HG02610 (cell line): ENCODE results near the gene GRM8.
"Not testable (repeated sequence)": the region's sequence is repeated elsewhere in the genome, so short reads cannot be mapped to it uniquely, and the experiment has no call there.

Experiments used
- ATAC-seq: cut with Tn5 transposase; IDR thresholded peaks from one replicate; pipeline ENCODE4 v1.9.1; 2021; ENCODE audit warnings: mild to moderate bottlenecking, moderate library complexity; ENCODE audit not compliant: unreplicated experiment

GRM8 gene

DNA sequence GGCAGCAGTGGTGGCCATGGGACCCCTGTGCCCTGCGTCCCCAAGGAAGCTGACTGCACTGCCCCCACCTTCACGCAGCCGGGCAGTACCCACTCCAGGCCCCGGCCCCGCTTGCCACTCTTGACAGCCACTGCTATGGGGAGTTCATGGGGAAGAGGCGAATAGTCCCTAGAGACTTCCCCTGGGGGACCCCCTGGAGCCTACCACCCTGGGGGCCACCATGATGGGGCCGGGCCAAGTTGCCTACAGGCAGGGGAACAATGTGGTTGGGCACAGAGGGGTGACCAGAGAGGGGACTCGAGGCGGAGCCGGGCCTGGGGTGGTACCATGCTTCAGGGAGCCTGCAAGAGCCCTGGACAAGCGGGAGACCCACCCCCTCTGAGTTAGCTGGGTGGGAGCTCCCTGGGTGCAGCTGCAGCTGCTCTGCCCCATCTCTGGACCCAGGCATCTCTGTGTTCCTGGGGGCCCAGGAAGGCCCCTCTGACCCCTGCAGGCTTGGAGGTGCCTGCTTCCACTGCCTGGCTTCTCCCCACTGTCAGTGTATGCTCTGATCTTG, 567.6 kb downstream of the GRM8 start:
- no peak for ATAC-seq

DNA sequence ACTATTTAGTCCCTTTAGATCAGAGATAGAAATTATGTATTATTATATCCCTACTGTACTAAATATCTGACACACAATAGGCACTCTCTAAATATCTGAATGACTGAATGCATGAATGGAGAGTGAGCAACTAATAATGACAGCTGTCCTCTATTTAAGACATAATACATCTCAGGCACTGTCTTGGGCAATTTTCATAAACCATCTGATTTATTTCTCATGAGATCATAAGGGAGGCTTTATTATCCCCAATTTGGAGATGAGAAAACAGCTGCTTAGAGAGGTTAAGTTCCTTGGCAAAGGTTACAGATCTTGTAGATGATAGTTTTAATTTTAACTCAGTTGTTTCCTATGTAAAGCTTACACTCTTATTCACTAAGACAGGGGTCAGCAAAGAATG, 570.6 kb downstream of the GRM8 start:
- no peak for ATAC-seq

DNA sequence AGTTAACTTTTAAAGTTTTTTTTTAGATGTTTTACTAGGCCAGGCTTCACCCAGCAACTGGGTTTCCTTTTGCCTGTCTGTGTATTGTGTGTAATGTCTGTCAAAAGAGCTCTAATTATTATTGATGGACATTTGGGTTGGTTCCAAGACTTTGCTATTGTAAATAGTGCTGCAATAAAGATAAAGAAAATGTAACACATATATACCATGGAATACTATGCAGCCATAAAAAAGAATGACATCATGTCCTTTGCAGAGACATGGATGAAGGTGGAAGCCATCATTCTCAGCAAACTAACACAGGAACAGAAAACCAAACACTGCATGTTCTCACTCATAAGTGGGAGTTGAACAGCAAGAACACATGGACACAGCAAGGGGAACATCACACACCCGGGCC, 584.0 kb downstream of the GRM8 start:
- not testable (repeated sequence) for ATAC-seq

DNA sequence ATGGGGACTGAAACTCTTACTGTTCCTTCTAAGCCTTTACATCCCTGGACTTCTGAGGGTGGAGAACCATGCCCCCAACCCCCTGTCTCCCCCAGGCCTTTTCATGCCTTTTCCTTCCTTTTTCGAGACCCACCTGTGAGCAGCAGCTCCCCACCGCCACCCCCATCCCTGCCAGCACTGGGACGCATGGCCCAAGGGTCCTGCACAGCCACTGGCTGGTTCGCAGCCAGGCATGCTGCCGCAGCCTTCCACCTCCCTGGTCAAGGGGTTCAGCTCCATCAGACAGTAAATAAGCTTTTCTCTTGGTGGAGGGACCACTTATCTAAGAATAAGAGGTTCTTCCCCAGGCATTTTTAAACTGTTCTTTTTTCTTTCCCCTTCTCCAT, 584.4 kb downstream of the GRM8 start:
- ATAC-seq = no peak

DNA sequence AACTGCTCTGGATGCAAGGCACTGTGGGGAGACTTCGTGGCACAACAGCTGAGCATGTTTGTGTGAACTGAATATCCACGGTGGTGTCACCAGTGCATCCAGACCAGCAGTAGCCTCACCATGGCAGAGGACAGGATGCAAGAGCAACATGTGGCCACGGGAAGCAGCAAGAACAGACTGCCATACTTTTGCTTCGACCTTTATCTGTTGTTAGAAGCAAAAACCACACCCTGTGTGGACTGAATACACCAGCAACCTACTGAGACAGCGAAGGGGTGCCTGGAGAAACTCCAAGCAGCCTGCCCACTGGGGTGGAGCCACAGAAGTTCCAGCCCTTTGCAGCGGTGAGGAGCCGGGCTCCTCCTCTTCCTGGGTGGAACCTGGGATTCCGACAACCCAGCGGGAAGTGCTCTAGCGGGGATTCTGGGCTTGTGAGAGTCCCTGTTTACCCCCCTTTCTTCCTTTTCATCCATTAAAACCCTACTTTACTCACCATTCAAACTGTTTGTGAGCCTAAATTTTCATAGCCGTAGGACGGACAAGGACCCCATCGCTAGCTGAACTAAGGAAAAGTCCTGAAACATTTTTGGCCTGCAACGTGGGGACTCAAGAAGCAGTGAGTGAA, 584.9 kb downstream of the GRM8 start:
- no peak for ATAC-seq

DNA sequence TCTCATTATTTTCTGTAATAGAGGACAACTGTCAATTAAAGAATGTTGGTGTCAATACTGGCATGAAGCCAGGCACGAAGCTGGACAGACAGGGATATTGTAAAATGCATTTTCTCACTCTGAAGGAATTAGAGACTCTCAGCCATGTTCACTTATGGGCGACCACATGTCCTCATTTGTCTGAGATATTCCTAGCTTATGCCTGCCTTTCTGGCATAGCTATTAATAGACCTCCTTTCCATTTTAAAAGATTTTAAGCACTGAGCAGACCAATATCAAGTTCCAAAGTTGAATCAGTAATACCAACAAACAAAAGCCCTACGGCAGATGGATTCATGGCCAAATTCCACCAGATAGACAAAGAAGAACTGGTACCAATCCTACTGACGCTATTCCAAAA, 589.9 kb downstream of the GRM8 start:
- ATAC-seq = no peak

DNA sequence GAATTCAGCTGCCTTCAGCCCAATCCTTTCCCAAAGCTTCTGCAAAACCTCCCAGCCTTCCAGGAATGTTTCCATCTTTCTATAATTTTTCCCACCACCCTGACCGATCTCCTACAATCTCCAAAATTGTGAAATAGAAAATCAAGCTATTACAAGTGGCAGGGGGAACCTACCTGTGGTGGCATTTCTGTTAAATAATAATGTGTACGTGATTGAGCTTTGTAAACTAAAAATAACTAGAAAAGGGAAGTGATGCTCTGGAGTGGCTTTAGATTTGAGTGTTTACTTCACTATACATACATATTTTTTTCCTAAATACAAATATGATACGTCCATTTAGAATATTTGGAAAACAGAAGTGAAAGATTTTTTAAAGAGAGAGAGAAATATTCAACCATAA, 593.6 kb downstream of the GRM8 start:
- peak; percentile 92 for ATAC-seq

DNA sequence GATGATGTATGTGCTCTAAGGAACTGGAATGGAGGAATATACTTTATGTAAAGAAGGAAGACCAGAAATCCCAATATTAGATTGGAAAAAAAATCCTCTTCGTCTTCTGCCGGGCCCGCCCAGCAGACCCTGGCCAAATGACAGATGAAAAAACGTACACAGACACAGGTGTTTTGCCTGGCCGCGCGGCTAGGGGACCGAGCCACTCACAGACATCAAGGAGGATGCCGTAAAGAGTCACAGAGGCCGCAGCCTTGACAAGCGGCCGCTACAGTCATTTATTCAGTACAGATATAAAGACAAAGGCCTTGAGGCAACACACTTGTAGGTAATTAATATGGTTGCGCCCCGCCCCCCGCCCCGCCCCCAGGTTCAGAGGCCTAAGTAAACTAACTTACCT, 594.1 kb downstream of the GRM8 start:
- no peak for ATAC-seq

DNA sequence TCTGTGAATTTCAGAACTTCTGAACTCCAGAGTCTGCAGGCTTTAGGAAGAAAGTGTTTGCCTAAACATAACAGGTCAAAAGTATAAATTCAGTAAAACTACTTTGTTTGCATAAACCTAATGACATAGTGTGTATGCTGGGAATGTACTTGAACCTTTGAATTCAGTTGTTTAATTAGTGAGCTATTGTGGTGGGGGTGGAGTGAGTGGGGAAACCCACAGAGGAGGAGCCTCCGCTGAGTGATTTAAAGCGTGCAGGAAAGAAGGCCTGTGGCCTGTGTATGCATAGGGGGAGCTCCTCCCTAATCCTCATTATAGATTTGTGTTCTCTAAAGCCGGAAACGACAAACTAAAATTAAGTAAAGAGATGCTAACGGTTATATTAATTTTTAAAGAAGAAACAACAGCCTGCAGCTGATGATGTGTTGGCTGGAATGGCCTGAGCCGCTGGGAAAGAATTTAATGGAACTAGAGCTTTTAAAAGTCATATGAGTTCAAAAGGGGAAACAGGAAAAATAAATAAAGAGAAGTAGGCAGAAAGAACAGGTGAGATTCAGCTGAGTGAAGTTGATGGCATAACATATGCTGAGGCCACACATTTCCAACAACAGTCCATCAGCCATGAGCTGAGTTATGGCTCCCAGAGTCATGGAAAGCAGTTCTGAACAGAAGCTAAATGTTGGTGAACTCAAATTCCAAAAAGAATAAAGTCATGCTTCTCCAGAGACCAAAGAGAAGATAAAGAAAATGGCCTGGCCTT, 595.0 kb downstream of the GRM8 start:
- ATAC-seq = peak; percentile 73

DNA sequence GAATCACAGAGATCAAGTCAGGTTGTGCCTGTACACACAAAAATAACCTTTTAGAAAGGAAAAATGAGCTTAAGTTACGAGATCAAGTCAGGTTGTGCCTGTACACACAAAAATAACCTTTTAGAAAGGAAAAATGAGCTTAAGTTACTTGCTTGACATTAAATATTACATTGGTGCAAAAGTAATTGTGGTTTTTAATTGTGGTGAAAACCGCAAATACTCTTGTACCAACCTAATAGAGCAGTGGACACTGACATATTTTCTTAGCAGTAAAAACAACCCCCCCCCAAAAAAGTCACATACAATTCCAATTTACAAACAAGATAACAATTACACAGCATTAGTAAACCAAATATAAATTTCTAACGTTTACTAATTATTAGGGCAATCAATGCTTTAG, 595.6 kb downstream of the GRM8 start:
- ATAC-seq = no peak

DNA sequence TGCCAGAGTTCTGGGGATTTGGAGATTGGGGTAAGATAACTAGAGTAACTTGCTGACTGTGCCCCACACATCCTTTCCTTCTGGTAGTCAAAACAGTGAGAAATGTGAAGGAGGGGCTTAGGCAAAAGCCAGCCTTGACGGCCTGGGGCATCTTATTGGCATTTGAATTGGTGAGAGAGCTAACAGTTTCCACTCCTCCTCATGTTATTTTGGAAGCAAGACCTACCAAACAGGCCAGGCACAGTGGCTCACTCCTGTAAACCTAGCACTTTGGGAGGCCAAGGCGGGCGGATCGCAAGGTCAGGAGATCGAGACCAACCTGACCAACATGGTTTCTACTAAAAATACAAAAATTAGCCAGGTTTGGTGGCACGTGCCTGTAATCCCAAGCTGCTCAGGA, 596.6 kb downstream of the GRM8 start:
- ATAC-seq = no peak

DNA sequence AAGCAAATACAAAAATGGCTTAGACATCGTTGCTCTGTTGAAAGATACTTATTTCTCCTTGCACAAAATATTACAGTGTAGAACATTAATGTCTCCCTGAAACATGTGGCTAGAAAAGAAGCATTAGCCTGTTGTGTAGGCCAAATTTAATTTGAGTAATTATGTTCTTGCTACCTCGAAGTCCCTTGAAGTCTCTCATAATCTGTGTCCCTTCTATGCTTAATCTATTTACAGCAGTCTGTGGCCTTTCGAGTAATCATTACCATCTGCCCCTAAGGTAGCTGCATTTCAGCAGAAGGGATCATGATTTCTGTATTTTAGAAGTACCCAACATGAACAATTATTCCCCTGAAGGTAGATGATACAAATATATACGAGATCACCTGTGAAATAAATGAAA, 615.2 kb downstream of the GRM8 start:
- ATAC-seq = no peak

DNA sequence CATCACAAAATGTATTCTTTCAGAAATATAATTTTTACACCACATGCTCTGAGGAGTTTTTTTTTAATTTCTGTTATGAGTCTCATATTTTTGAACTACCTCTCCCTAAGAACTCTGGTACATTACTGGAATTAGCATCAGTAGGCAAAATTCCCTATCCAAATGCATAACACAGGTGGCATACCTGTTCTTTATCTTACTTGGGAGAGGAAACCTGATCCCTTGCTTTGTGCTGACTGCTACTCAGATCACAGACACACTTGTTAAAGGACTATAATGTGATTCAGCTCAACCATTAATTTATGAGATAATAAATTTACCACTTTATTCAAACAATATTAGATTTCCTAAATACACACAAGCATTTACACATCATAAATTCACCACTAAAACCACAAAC, 617.2 kb downstream of the GRM8 start:
- no peak for ATAC-seq

DNA sequence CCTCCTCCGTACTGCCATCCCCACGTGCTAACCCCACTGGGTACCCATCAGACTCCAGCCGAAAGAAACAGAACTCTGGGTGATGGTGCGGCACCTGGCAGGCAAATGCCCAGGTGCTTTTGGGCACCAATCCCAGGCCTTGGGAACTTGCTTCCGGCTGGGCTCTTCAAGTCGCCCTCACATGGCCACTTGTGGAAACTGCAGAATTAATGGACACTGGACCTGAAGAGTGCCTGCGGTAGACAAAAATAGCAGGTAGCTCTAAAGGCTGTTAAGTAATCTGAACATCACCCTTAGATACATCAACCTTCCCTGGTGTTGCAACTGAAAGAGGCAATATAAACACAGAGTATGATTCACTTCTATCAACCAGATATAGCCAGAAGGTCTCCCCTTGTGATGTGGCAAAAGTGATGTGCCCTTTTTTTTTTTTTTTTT, 644.4 kb downstream of the GRM8 start:
- ATAC-seq = no peak

DNA sequence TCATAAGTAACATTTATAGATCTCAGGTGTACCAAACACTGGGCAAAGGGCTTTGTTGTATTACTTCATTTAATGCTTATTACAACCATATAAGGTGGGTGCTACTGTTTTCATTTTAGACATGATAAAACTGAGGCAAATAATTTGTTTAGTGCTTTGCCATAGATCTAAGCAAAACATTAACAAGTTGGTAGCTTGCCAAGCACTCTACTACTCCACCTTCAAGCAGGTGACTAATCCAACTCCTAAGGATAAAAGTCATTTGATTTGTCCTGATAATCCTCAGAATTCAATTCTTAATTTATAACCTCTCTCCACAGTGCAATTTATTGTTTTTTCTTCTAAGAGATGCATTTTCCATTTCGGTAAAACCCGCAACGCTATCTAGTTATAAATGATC, 646.4 kb downstream of the GRM8 start:
- no peak for ATAC-seq

DNA sequence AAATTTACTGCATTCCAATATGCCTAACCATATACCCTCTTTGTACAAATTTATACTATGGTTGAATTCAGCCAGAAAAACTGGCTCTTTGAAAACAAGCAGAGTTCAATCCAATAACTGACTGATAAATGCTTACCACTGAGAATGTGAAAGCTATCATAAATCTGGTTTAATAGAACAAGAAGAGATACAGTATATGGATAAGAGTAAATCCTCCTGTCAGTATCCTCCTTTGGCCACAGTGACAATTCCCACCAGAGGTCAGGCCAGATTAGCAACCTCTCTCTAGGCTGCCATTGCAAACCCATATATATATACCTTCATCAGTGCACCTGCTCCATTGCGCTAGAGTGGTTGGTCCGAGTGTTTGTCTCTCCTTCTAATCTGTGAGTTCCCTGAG, 647.2 kb downstream of the GRM8 start:
- ATAC-seq = no peak

DNA sequence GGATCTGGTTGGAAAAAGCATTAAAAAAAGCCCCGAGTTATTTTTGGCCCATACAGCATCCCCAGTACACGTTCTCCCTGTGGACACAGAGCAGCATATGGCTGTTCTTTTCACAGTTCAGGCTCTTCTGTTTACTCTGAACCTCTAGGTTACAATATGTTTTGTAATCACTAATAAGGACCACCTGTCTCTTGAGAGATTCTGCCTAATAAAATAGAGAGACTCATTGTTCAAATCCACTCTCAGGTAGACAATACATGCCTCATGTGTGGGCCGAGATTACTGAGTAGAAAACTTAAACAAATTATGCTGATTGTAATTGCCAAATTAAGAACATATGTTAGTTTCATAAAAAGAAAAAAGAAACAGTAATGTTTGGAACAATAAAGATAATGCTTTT, 647.7 kb downstream of the GRM8 start:
- ATAC-seq = no peak

DNA sequence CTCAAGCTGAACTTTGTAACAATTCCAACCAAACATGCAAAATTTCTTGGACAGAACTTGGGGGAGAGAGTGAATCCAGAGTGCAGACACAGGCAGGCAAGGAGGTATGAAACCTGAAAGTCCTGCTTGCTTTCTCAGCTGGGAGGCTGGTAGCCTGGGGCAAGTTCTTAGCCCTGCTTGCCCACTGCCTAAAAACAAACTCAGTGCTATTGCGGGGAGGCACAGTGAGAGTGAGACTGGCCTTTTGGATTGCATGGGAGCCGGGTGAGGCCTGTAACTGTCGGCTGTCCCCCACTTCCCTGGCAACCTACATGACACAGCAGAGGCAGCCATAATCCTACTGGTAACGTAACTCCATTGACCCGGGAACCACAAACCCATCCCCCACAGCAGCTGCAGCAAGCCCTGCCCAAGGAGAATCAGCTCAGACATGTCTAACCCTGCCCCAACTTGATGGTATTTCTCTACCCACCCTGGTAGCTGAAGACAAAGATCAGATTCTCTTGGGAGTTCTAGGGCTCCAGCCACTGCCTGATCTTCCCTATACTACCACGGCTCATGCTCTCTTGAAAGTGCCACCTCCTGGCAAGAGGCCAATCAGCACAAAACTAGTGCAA, 663.6 kb downstream of the GRM8 start:
- ATAC-seq = no peak

DNA sequence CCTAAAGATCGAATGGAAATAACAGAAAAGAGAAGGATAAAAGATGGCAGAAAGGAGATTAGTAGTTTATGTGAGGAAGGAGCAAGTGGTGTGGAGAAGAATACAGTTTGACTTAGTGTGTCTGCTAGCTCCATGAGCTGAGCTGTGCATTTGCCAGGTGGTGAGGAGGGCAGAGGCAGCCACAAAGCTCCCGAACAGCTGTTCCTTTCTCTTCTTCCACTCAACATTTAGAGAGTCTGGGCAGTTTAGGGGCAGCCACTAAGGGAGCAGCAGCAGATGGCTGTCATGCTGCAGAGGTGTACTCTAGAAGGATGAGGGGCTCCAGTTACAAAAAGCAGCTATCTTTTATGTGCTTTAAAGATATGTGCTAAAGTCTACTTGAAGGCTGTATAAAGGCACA, 674.4 kb downstream of the GRM8 start:
- no peak for ATAC-seq

DNA sequence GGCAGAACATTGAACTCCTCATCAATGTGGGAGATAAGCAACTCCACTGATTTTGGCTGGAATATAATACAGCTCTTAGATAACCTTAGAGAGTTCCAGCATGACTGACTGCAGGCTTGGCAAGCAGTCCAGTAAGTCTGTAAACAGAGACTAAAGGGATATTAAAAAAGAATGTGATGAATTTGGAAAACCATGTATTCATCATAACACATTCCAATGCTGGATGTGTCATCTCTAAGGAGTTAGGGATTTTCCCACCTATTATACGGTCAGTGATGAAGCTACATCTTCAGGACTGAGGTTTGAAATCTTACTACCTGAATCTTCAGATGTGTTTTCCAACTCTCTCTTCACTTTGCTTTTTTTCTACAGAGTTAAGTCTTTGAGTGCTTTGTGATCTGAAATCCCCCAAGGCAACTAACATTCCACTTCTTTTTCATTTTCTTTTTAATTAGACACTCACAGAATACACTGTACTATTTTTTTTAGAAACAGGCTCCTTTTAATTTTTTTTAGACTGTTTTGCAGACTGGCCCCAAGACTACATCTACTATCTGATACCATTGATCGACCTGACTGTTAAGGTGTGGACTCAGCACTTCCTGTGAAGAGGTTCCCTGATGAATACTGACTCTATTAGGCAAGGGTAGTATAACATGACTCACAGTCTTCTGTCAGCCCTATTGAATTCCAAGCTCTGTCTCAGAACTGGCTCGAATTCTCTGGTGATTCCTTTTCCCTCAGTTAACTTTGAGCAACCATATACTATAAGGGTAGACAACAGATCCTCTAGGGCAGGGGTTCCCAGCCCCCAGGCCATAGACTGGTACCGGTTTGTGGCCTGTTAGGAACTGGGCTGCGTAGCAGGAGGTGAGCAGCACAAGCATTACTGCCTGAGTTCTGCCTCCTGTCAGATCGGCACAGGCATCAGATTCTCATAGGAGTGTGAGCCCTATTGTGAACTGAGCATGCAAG, 678.2 kb downstream of the GRM8 start:
- ATAC-seq = no peak

DNA sequence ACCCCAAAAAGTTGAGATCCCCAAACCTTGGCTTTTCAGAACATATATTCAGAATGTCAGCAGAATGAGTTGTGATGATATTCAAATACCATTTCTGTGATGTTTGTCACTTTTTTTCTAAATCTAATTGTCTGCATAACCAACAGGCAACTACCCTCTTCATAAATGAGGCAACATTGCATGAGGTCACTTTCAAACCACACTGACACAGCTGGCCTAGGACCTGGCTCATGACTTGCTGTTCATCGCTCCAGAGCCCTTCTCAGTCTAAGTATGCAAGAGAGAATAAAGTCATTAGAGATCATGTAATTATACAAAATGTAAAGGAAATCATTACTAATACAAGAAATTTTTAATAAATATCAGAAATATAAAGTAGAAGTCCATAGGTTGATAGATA, 681.9 kb downstream of the GRM8 start:
- no peak for ATAC-seq
